Skeletal muscle satellite cell (primary cell): ENCODE results near the gene ZBTB47.

ENCODE experiments used
- H3K27me3 ChIP-seq: 2 replicates; pipeline ENCODE4 v1.7.0; 2013; ENCODE audit warnings: low read length; ENCODE audit not compliant: control insufficient read depth, insufficient read depth
- H3K36me3 ChIP-seq: 2 replicates; pipeline ENCODE4 v1.7.0; 2013; ENCODE audit warnings: mild to moderate bottlenecking, control low read depth, low read length; ENCODE audit not compliant: insufficient read depth
- H3K4me1 ChIP-seq: 2 replicates; pipeline ENCODE4 v1.7.0; 2013; ENCODE audit warnings: low read length; ENCODE audit not compliant: control insufficient read depth, insufficient read depth
- H3K4me2 ChIP-seq: 2 replicates; pipeline ENCODE4 v1.7.0; 2013; ENCODE audit warnings: mild to moderate bottlenecking, low read length
- H3K4me3 ChIP-seq: 2 replicates; pipeline ENCODE4 v1.7.0; 2013; ENCODE audit warnings: low read length
- H3K9ac ChIP-seq: 2 replicates; pipeline ENCODE4 v1.7.0; 2013; ENCODE audit warnings: mild to moderate bottlenecking, low read depth, low read length, moderate library complexity
- H3K9me3 ChIP-seq: replicated peaks from 2 replicates; pipeline ENCODE4 v1.7.0; 2013; ENCODE audit warnings: mild to moderate bottlenecking, control low read depth, low read length

Gene ZBTB47

DNA sequence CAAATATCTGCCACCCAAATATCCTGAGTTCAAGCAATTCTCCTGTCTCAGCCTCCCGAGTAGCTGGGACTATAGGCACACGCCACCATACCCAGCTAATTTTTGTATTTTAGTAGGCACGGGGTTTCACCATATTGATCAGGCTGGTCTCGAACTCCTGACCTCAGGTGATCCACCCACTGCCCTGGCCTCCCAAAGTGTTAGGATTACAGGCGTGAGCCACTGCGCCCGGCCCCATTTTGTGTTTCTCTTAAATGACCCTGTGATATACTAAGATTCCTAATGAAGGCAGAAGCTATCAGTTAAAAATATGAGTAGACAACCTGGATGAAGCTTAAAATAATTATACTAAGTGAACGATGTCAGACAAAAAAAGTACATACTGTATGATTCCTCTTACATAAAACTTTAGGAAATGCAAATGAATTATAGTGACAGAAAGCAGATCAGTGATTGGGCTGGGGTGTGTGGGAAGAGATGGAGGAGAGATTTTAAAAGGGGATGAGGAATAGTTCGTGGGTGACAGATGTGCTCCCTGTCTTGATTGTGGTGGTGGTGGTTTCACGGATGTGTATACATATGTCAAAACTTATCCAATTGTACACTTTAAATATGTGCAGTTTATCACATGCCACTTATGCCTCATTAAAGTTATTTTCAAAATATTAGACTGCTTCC is 28.0 kb downstream of the ZBTB47 start:
- H3K4me1 ChIP-seq = peaks cover 25% of the 10 kb centered on the region
- no peak overlapping the region for H3K9ac ChIP-seq
- no peaks in the 10 kb centered on the region for H3K9me3 ChIP-seq
- H3K36me3 ChIP-seq = no peaks in the 10 kb centered on the region
- no peak overlapping the region for H3K4me2 ChIP-seq
- H3K27me3 ChIP-seq = peaks cover 24% of the 10 kb centered on the region
- H3K4me3 ChIP-seq = no peak overlapping the region

DNA sequence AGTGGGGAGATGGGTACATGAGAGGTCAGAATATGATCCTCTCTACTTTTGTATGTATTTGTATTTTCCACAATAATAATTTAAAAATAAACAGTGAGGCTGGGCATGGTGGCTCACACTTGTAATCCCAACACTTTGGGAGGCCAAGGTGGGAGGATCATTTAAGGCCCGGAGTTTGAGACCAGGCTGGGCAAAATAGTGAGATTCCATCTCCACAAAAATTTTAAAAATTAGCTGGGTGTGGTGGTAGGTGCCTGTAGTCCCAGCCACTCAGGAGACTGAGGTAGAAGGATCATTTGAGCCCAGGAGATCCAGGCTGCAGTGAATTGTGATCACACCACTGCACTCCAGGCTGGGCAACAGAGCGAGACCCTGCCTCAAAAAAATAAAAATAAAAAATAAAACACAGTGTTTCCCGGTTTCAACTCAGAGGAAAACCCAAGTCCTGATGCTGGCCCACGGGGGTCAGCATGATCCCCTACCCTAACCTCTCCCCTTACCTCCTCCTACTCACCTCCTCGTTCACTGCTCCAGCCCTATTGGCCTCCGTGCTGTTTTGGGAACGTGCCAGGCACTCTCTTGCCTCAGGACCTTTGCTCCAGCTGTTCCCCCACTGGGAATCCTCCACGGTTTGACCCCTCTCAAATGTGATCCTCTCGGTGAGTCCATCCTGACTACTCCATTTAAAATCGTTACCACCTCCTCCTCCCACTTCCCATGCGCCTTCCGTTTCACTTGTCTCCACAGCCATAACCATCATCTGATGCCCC is 29.0 kb downstream of the ZBTB47 start:
- H3K4me2 ChIP-seq = no peak overlapping the region
- no peaks in the 10 kb centered on the region for H3K9me3 ChIP-seq
- peaks cover 29% of the 10 kb centered on the region for H3K27me3 ChIP-seq
- no peaks in the 10 kb centered on the region for H3K36me3 ChIP-seq
- peaks cover 25% of the 10 kb centered on the region for H3K4me1 ChIP-seq
- H3K4me3 ChIP-seq = no peak overlapping the region
- H3K9ac ChIP-seq = no peak overlapping the region

DNA sequence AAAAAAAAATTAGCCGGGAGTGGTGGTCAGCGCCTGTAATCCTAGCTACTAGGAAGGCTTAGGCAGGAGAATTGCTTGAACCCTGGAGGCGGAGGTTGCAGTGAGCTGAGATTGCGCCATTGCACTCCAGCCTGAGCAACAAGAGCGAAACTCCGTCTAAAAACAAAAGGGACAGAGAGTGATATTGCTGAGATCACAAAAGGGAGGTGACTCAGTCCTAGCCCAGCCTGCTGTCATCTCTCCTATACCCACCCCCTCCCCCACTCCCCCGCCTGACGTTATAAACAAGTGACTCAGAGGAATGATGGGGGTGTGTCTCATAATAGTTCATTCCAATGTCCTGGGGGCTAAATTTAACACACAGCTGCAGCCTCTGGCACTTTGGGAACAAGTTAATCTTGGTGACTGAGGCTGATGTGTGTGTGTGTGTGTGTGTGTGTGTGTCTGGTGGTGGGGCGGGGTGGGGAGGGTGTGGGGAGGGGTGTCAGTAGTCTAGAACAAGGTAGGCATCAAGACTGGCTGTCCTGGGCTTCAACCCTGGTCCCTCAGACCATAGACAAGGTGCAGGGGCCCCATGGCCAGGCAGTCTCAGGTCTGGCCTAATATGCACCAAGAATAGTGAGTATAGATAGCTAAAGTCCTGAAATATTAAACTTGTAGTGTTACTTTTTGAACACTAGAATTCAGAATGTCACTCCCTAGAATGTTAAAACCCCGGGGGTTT is 30.5 kb downstream of the ZBTB47 start:
- Histone ChIP-seq H3K4me2 (peak overlapping the region; percentile 34), H3K9me3 (no peaks in the 10 kb centered on the region), H3K4me3 (no peak overlapping the region), H3K36me3 (no peaks in the 10 kb centered on the region), H3K9ac (no peak overlapping the region), H3K4me1 (peaks cover 25% of the 10 kb centered on the region), H3K27me3 (peaks cover 29% of the 10 kb centered on the region)

DNA sequence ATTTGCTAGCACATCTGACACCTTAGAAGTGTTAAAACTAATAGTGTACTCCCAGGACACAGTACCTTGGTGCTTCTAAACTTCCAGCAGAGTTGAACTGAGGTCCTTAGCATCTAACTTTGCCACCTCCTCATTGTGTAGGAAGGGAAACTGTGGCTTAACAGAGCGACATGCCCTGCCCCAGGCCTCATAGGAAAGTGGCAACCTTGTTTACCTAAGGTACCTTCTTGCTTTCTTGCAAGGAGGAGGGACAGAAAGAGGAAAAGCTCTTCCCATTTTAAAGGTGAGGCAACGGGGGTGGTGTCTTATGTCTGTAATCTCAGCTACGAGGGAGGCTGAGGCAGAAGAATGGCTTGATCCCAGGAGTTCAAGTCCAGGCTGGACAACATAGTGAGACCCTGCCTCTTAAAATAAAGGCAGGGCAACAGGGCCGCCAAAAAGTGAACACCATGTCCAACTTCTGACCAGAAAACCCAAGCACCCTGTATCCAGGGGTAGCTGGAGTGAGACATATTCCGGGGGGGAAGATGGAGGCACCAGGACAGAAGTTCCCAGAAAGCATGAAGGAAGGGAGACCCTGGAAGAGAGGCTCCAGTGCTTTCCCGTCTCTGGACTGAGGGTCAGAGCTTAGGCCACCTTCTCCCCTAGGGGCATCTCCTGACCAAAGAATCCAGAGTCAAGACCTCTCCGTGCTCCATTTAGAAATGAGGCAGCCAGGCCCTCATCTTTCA is 31.3 kb downstream of the ZBTB47 start:
- Histone ChIP-seq H3K4me1 (peaks cover 25% of the 10 kb centered on the region), H3K9me3 (no peaks in the 10 kb centered on the region), H3K4me2 (no peak overlapping the region), H3K9ac (no peak overlapping the region), H3K4me3 (no peak overlapping the region), H3K36me3 (no peaks in the 10 kb centered on the region), H3K27me3 (peaks cover 28% of the 10 kb centered on the region)

DNA sequence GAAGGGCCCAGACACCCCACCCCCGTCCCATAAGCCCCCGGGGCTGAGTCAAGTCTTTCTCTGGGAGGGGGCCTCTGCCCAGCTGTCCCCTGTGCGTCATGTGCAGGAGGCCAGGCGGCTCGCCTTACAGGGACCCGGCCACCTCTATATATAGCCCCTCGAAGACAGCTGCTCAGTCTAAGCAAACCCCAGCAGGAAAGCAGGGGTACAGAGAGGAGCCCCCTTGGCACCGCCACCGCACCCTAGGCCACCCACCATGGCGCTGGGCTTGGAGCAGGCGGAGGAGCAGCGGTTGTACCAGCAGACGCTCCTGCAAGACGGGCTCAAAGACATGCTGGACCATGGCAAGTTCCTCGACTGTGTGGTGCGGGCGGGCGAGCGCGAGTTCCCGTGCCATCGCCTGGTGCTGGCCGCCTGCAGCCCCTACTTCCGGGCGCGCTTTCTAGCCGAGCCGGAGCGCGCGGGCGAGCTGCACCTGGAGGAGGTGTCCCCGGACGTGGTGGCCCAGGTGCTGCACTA is 31.9 kb downstream of the ZBTB47 start, which contains the start of gene KLHL40:
Gene KLHL40 (plus strand): TSS at position 175 of the 519 bp plus-strand sequence. CDS start 82 bp downstream, at position 257.
- Histone ChIP-seq H3K27me3 (peaks cover 32% of the 10 kb centered on the region), H3K9ac (no peak within 1 kb of the TSS), H3K4me3 (peak within 1 kb of the TSS; percentile 44), H3K4me1 (peaks cover 23% of the 10 kb centered on the region), H3K36me3 (no peaks in the 10 kb centered on the region), H3K9me3 (no peaks in the 10 kb centered on the region), H3K4me2 (peak within 1 kb of the TSS; percentile 66)

- Histone ChIP-seq H3K36me3 (no peaks in the 10 kb centered on the region), H3K4me2 (peak overlapping the region; percentile 66), H3K9me3 (no peaks in the 10 kb centered on the region), H3K4me3 (peak overlapping the region; percentile 44), H3K4me1 (peaks cover 20% of the 10 kb centered on the region), H3K27me3 (peaks cover 39% of the 10 kb centered on the region), H3K9ac (no peak overlapping the region)
These were observed 32.7 kb downstream of the ZBTB47 start for GRCh38 chr3:42685891-42686820.

DNA sequence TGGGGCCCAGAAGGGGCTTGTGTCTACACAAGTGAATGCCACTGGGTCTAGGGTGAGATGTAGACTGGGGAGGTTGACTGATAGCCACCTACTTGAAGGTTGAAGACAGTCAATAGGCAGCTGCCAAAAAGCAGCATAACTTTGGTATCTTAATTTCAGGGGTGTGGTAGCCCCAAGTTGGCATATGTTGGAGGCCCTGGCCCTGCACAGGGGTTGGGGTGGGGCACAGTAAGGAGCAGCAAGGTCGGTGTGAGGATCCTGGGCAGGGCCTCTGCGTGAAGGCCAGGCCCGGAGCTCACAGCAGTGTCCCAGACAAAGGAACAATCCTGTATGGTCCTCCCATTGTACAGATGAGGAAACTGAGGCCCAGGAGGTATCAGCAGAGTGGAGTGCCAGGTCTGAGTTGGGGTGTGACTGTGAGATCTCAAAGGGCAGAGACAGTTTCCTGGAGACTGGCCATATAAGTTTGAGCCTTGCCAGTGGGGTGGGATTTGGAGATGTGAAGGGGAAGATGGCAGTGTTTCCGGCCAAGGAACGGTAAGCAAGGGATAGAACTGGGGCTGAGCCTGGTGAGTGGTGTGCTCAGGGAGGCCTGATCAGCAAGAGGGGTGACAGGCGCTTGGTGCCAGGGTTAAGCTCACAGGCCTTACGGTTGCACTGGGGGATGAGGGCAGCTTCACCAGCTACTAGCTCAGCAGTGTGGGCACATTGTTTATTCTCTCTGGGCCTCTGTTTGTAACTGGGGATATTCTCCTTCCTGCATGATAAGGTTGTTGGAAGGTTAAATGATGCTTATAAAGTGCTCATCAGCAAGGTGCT is 33.5 kb downstream of the ZBTB47 start:
- Histone ChIP-seq H3K4me1 (peaks cover 20% of the 10 kb centered on the region), H3K27me3 (peaks cover 45% of the 10 kb centered on the region), H3K36me3 (no peaks in the 10 kb centered on the region), H3K4me3 (no peak overlapping the region), H3K9ac (no peak overlapping the region), H3K4me2 (no peak overlapping the region), H3K9me3 (no peaks in the 10 kb centered on the region)

DNA sequence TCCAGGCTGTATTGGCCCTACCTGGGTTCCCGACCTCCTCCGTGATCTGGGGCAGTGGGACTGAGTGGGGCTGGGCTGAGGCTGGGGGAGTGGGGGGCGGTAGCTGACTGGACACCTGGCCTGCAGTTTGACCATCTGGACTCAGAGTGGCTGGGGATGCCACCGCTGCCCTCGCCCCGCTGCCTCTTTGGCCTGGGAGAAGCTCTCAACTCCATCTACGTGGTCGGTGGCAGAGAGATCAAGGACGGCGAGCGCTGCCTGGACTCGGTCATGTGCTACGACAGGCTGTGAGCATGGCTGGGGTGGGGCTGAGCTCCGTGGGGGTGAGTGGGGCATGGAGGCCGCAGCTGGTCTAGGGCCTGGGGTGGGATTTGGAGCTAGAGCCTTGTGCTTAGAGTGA is 34.5 kb downstream of the ZBTB47 start:
- Histone ChIP-seq H3K4me3 (no peak overlapping the region), H3K9ac (no peak overlapping the region), H3K27me3 (peaks cover 50% of the 10 kb centered on the region), H3K9me3 (no peaks in the 10 kb centered on the region), H3K4me2 (no peak overlapping the region), H3K36me3 (no peaks in the 10 kb centered on the region), H3K4me1 (peaks cover 20% of the 10 kb centered on the region)

- H3K9ac ChIP-seq = no peak overlapping the region
- H3K4me2 ChIP-seq = no peak overlapping the region
- H3K4me1 ChIP-seq = peaks cover 15% of the 10 kb centered on the region
- H3K4me3 ChIP-seq = no peak overlapping the region
- no peaks in the 10 kb centered on the region for H3K36me3 ChIP-seq
- no peaks in the 10 kb centered on the region for H3K9me3 ChIP-seq
- H3K27me3 ChIP-seq = peaks cover 52% of the 10 kb centered on the region
These were observed 35.3 kb downstream of the ZBTB47 start for GRCh38 chr3:42688487-42689420.
